ENCODE data around the gene TMC7. TPM values are rescaled to one million over a fixed set of nuclear protein-coding genes. Genes with fewer than 3 reads are reported as not detected.

TMC7 gene
- total and polyA plus RNA-seq, 2 of the 13 experiments (the other 11 are each of a cell fraction or from before 2014, with no cell fraction given), result 1.2 to 5.1 TPM

DNA sequence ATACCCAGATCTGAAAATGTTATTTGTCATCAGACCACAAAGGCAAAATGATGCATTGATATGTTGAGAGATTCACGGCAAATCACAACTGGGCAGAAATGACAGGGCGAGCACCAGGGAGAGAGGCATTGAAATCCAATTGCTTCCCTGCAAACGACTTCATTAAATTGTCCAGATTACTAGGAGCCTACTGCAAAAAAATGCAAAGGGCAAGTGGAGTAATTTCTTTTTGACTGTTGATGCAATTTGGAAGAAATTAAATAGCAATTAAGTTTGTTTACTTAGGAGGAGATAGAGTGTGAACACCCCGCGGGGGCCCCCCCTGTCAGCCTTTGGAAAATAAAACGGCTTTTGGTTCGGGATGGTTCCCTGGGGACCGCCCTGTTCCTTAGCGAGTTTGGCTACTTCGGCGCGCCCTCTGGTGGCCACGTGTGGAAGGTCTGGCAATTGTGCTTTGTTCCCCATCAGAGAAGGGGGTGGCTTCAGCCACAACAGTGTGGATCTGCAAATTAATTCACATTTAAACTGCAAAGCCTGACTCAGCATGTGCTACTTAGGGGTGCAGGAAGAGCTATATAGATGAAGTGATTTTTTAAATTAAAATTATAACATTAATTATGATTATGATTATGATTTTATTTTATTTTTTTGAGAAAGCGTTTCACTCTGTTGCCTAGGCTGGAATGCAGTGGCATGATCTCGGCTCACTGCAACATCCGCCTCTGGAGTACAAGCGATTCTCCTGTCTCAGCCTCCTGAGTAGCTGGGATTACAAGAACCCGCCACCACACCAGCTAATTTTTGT is 14.5 kb upstream of the TMC7 start (continued):
- TF ChIP-seq, protein P1, sequence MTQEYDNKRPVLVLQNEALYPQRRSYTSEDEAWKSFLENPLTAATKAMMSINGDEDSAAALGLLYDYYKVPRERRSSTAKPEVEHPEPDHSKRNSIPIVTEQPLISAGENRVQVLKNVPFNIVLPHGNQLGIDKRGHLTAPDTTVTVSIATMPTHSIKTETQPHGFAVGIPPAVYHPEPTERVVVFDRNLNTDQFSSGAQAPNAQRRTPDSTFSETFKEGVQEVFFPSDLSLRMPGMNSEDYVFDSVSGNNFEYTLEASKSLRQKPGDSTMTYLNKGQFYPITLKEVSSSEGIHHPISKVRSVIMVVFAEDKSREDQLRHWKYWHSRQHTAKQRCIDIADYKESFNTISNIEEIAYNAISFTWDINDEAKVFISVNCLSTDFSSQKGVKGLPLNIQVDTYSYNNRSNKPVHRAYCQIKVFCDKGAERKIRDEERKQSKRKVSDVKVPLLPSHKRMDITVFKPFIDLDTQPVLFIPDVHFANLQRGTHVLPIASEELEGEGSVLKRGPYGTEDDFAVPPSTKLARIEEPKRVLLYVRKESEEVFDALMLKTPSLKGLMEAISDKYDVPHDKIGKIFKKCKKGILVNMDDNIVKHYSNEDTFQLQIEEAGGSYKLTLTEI (CRISPR knock-in tag; conservative IDR thresholded peaks at IDR 0.05), result no peak
- TF ChIP-seq POLR2AphosphoS2 (IDR thresholded peaks at IDR 0.05; ENCODE audit: low read depth, low read length), result no peak
- no peak for TF ChIP-seq ZNF282 (IDR thresholded peaks at IDR 0.05; ENCODE audit: partially characterized antibody)
- TF ChIP-seq TEAD3 (CRISPR knock-in tag; optimal IDR thresholded peaks at IDR 0.05; ENCODE audit: borderline replicate concordance), result peak; percentile 42
- TF ChIP-seq, protein P2, sequence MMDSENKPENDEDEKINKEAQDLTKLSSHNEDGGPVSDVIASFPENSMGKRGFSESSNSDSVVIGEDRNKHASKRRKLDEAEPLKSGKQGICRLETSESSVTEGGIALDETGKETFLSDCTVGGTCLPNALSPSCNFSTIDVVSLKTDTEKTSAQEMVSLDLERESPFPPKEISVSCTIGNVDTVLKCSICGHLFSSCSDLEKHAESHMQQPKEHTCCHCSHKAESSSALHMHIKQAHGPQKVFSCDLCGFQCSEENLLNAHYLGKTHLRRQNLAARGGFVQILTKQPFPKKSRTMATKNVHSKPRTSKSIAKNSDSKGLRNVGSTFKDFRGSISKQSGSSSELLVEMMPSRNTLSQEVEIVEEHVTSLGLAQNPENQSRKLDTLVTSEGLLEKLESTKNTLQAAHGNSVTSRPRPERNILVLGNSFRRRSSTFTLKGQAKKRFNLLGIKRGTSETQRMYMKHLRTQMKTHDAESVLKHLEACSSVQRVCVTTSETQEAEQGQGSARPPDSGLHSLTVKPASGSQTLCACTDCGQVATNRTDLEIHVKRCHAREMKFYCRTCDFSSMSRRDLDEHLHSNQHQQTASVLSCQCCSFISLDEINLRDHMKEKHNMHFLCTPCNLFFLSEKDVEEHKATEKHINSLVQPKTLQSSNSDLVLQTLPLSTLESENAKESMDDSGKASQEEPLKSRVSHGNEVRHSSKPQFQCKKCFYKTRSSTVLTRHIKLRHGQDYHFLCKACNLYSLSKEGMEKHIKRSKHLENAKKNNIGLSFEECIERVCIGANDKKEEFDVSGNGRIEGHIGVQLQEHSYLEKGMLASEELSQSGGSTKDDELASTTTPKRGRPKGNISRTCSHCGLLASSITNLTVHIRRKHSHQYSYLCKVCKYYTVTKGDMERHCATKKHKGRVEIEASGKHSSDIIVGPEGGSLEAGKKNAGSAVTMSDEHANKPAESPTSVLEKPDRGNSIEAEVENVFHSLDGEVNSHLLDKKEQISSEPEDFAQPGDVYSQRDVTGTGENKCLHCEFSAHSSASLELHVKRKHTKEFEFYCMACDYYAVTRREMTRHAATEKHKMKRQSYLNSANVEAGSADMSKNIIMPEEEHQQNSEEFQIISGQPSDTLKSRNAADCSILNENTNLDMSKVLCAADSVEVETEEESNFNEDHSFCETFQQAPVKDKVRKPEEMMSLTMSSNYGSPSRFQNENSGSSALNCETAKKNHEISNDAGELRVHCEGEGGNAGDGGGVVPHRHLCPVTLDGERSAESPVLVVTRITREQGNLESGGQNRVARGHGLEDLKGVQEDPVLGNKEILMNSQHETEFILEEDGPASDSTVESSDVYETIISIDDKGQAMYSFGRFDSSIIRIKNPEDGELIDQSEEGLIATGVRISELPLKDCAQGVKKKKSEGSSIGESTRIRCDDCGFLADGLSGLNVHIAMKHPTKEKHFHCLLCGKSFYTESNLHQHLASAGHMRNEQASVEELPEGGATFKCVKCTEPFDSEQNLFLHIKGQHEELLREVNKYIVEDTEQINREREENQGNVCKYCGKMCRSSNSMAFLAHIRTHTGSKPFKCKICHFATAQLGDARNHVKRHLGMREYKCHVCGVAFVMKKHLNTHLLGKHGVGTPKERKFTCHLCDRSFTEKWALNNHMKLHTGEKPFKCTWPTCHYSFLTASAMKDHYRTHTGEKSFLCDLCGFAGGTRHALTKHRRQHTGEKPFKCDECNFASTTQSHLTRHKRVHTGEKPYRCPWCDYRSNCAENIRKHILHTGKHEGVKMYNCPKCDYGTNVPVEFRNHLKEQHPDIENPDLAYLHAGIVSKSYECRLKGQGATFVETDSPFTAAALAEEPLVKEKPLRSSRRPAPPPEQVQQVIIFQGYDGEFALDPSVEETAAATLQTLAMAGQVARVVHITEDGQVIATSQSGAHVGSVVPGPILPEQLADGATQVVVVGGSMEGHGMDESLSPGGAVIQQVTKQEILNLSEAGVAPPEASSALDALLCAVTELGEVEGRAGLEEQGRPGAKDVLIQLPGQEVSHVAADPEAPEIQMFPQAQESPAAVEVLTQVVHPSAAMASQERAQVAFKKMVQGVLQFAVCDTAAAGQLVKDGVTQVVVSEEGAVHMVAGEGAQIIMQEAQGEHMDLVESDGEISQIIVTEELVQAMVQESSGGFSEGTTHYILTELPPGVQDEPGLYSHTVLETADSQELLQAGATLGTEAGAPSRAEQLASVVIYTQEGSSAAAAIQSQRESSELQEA (CRISPR knock-in tag; IDR thresholded peaks at IDR 0.05; ENCODE audit: not compliant biosample characterization), result no peak
- TF ChIP-seq ZNF225 (CRISPR knock-in tag; IDR thresholded peaks at IDR 0.05), result no peak
- TF ChIP-seq AGO1 (IDR thresholded peaks at IDR 0.05; ENCODE audit: low read depth, low read length, poor library complexity, severe bottlenecking), result no peak
- TF ChIP-seq, protein P3, sequence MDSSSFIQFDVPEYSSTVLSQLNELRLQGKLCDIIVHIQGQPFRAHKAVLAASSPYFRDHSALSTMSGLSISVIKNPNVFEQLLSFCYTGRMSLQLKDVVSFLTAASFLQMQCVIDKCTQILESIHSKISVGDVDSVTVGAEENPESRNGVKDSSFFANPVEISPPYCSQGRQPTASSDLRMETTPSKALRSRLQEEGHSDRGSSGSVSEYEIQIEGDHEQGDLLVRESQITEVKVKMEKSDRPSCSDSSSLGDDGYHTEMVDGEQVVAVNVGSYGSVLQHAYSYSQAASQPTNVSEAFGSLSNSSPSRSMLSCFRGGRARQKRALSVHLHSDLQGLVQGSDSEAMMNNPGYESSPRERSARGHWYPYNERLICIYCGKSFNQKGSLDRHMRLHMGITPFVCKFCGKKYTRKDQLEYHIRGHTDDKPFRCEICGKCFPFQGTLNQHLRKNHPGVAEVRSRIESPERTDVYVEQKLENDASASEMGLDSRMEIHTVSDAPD (CRISPR knock-in tag; IDR thresholded peaks at IDR 0.05), result no peak
- no peak for TF ChIP-seq ATRX (CRISPR knock-in tag; IDR thresholded peaks at IDR 0.05; ENCODE audit: borderline replicate concordance)
- no peak for TF ChIP-seq ZC3H4 (CRISPR knock-in tag; IDR thresholded peaks at IDR 0.05; ENCODE audit: borderline replicate concordance)
- TF ChIP-seq KLF11 (CRISPR knock-in tag; IDR thresholded peaks at IDR 0.05), result peak; percentile 65; the same call in 1 of the 2 replicates
- 0 out of 2 replicates have a peak, but pooled peaks have one; percentile 27 for TF ChIP-seq ZNF121 (CRISPR knock-in tag; IDR thresholded peaks at IDR 0.05)
- TF ChIP-seq, protein P4, sequence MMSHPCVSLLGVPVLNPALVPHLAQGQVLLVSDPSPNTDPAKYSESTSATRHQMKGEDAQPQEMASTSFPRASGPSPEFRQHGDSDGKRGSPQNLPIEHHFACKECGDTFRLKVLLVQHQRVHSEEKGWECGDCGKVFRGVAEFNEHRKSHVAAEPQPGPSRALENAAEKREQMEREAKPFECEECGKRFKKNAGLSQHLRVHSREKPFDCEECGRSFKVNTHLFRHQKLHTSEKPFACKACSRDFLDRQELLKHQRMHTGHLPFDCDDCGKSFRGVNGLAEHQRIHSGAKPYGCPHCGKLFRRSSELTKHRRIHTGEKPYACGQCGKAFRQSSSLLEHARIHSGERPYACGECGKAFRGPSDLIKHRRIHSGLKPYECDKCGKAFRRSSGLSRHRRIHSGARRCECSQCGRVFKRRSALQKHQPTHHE (CRISPR knock-in tag; IDR thresholded peaks at IDR 0.05; ENCODE audit: borderline replicate concordance), result no peak
- TF ChIP-seq KDM4B (CRISPR knock-in tag; IDR thresholded peaks at IDR 0.05), result peak; percentile 89; the same call in 1 of the 2 replicates
- no peak for TF ChIP-seq ZNF557 (CRISPR knock-in tag; IDR thresholded peaks at IDR 0.05)
- 0 out of 2 replicates have a peak, but pooled peaks have one; percentile 13 for TF ChIP-seq SRF (IDR thresholded peaks at IDR 0.05; ENCODE audit: low read depth, low read length)
